Adipose tissue (tissue), 3 donors: ENCODE data around the gene KCTD17. TPM values are rescaled to one million over a fixed set of nuclear protein-coding genes. Genes with fewer than 3 reads are reported as not detected.

Experiments
- H3K27ac ChIP-seq: one replicate; pipeline ENCODE4 v1.5.1; 2013; ENCODE audit warnings: low read depth, low read length
- WGBS, 3 donors: extraction: QIAGEN DNeasy Blood & Tissue Kit; methylation state at CpG; one replicate each; pipeline ENCODE4 v1.1.7; 2013; 5-methylcytosine and 5-hydroxymethylcytosine counted together
- polyA plus RNA-seq, 3 donors: library from polyadenylated mRNA; stranded (reverse); fragments of 200-250 nt; gene quantifications; one replicate each; pipeline ENCODE4 v1.2.3, GENCODE V29; 2013
- donor health status: healthy with polysubstance abuse.
- donor health status: Bipolar disorder and iron deficiency.
- donor health status: healthy.

The KCTD17 gene
- polyA plus RNA-seq, 3 donors: 3.2 to 22.7 (median 8.7) TPM

DNA sequence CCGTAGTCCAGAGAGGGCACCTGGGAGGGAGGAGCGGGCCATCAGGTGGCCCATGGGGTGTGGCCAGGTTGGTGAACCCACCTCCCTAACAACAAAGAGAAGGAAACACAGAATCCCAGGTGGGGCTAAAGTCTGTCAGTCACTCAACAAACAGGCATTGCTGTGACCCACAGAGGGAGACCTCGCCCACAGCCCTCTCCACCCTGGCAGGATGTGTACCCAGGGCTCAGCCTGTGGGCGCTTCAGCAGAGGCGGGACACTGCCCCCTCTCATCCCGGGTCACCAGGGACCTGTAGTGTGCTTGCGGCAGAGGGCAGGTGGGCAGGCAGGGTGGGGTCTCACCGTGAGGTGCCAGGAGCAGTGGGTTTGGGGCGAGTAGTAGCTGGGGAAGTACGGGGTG, 32.8 kb downstream of the KCTD17 start:
- 88 to 90% (median 90%) methylated on average over 10 of the region's 10 CpGs for WGBS, 3 donors
- no peak overlapping the region for H3K27ac ChIP-seq

DNA sequence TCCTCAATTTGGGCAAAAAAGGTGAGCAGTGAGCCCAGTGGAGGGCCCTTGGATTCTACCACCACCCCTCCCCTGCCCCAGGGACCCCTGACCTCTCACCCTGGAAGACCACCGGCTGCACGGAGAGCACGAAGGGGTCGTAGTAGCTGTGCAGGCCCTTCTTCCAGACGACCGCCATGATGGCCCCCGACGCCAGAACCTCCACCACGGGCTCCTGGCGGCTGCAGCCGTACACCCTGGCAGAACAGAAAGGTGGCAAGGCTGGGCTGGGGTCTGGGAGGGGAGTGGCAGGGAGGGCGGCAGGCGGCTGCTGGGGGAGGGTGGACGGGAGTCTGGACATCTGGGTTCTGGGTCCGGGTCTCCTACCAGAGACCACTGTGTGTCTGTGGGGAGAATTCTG, 34.6 kb downstream of the KCTD17 start:
- 72 to 75% (median 74%) methylated on average over 15 of the region's 15 CpGs for WGBS, 3 donors
- H3K27ac ChIP-seq: no peak overlapping the region

DNA sequence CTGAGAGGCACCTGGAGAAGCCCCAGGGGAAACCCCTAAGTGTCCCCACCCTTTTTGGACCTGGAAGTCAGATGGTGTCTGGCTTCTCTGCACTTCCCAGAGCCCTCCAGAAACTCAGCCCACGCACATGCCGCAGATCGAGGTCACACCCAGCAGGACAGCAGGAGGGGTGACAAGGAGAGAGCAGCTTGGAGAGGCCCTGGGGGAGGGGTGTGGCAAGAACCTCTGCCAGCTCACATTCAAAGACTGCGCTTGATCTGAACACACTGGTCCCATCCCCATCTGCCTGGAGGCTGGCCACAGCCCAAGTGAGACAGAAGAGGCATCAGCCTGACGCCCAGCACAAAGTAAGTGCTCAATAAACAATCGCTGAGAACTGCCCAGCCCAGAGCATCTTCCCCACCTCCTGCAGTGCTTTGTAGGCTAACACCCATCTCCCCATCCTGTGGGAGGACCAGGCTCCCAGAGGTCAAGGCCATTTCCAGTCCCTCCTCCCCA, 36.6 kb downstream of the KCTD17 start:
- H3K27ac ChIP-seq: no peak overlapping the region
- 34 to 52% (median 48%) methylated on average over 6 of the region's 6 CpGs for WGBS, 3 donors

DNA sequence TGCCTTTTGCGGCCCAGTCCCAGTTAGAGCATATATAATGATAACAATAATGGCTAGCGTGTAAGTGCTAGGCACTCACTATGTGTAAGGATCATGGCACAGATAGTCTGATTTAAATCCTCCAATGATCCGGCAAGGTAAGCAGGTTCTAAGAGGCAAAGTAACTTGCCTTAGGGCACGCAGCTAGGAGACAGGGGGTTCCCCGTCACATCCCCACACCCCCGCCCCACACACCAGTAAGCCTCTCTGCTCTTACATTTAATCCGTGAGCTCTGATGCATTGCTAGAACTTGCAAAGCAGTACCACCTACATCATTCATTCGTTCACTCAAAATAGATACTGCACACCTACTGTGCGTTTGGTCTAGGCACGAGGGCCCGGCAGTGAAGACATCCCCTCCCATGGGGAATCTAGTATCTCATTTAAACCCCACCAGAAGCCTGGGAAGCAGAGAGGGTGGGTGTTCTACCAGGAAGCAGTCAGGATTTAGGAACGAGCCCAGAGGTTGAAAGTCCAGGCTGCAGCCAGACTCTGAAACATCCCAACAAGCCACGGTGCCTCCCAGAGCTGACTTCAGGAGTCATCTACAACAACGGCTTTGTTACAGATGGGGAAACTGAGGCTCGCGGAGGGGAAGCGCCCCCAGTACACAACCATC, 37.3 kb downstream of the KCTD17 start:
- H3K27ac ChIP-seq: no peak overlapping the region
- WGBS, 3 donors: 72 to 78% (median 78%) methylated on average over 17 of the region's 17 CpGs

DNA sequence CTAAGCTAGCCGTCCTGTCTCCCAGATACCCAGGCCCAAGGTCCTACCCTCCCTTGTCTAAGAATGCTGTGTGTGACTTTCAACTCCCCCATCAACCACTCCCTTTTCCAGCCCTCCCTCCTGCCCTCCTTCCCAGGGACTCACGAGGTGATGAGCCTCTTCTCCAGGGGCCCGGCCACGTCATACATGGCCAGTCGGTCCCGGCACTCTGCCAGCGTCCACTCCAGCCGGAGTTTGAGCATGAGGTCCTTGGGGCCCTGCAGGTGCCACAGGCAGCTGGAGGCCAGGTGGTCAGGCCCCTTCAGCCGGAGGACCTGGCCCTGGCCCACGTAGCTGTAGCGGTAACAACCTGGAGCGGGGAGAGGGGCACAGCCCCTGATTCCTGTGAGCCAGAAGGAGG, 37.9 kb downstream of the KCTD17 start:
- WGBS, 3 donors: 67 to 75% (median 68%) methylated on average over 12 of the region's 12 CpGs

DNA sequence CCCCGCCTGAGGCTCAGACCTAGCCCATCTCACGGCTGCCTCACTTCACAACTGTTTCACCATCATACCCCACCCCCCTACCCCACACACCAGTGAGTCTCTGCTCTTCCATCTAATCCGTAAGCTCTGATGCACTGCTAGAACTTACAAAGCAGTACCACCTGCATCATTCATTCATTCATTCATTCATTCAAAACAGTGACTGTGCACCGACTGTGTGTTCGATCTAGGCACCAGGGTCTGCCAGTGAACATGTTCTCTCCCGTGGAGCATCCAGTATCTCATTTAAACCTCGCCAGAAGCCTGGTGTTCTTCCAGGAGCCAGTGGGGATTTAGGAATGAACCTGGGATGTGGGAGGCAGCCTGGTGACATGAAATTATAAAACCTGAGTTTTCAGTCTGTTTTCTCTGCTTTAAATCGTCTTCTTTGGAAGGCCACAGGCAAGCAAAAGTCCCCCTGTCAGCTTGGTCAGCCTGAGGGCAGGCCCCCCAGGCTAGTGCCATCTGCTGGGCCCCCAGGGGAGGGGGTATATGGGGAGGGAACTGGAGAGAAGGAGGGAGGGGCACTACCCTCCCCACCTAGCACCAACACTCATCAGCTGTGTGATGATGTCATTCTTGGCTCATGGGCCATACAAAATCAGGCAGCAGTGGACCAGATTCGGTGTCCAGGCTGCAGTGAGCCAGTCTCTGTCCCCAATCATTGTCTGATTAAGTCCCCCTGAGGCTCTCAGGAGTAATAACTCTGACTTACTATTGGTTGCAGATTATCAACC, 39.6 kb downstream of the KCTD17 start:
- WGBS, 3 donors: 78 to 81% (median 79%) methylated on average over 9 of the region's 9 CpGs
- no peak overlapping the region for H3K27ac ChIP-seq

More for the DNA sequence above, 37.9 kb downstream of the KCTD17 start:
- H3K27ac ChIP-seq: no peak overlapping the region

DNA sequence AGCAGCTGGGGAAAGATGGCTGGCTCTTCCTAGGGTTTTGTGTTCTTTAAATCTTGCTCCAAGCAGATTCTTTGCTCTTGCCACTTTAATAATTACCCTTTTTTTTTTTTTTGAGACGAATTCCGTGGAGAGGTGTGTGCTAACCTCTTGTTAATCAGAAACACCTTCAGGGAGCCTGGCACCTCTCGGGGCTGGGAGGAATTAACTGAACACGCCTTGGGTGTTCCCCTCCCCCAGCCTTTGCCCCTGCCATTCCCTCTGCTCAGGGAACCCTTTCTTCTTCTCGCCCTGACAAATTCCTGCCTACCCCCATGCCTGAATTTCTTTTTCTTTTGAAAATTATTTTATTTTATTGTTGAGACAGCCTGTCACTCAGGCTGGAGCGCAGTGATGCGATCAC, 40.5 kb downstream of the KCTD17 start:
- 75 to 83% (median 81%) methylated on average over 7 of the region's 7 CpGs for WGBS, 3 donors
- no peak overlapping the region for H3K27ac ChIP-seq

DNA sequence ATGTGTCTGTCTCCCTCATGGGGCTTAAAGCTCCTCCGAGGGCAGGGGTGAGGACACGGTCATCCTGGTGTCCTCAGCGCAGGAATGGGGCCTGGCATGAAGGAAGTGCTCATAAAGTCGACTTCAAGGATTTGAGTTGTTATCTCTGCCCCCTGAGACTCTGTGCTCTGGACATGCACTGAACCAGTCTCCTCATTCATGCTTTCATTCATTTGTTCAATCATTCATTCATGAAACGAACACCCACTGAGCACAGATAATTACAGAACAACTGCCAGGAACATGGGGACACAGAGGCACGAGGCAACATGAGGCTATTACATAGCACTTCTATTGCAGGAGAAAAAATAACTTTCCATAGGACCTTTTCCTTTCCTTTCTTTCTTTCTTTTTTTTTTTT, 41.5 kb downstream of the KCTD17 start:
- no peak overlapping the region for H3K27ac ChIP-seq
- 54 to 69% (median 68%) methylated on average over 6 of the region's 6 CpGs for WGBS, 3 donors

DNA sequence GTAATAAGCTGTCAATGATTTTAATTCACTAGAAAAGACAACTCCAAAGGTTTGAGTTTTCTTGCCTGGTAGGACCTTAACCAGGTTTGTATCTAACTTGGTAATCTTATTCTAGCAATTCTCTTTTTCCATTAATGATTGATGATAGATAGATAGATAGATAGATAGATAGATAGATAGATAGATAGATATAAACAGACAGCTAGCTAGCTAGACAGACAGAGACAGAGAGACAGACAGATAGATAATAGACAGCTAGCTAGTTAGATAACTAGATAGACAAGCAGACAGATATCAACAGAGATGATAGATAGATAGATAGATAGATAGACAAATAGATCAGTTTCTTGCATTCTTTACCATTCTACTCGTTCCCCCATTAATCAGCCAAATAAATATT, 42.7 kb downstream of the KCTD17 start:
- no peak overlapping the region for H3K27ac ChIP-seq
- 24 to 65% (median 59%) methylated on average over 1 of the region's 1 CpG for WGBS, 3 donors

DNA sequence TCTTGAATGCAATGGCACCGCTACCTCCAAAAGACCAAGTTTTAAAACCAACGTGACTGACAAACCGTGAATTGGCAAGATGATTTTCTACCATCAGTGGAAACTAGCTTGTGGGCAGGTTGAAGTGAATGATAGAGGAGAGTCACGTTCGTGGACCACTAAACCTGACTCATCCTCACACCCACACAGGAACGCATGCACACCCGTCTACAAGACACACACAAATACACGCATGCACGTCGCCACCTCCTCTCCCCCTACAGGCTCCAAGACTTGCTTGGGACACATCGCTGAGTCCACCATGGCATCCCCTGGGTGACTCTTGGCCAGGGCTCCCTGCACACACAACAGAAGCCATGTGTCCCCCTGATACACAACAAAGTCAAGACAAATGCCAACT, 43.6 kb downstream of the KCTD17 start:
- no peak overlapping the region for H3K27ac ChIP-seq
- WGBS, 3 donors: 81 to 86% (median 81%) methylated on average over 11 of the region's 11 CpGs

DNA sequence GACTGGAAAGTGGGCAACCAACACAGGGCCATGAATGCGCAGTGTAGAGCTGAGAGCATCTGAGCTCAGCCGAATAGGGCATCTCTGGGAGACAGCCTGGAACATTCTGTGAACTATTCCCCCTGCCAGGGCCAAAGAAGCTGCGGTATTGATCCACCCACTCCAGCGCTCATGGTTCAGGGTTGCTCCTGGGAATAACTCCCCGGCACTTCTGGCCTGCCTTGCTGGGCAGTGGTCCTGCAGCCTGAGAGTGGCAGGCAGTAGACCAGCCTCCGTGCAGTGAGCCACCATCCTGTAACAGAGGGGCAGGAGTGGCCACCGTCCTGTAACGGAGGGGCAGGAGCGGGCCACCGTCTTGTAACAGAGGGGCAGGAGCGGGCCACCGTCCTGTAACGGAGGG, 45.8 kb downstream of the KCTD17 start:
- H3K27ac ChIP-seq: no peak overlapping the region
- 66 to 87% (median 78%) methylated on average over 12 to 13 of the region's 13 CpGs for WGBS, 3 donors

DNA sequence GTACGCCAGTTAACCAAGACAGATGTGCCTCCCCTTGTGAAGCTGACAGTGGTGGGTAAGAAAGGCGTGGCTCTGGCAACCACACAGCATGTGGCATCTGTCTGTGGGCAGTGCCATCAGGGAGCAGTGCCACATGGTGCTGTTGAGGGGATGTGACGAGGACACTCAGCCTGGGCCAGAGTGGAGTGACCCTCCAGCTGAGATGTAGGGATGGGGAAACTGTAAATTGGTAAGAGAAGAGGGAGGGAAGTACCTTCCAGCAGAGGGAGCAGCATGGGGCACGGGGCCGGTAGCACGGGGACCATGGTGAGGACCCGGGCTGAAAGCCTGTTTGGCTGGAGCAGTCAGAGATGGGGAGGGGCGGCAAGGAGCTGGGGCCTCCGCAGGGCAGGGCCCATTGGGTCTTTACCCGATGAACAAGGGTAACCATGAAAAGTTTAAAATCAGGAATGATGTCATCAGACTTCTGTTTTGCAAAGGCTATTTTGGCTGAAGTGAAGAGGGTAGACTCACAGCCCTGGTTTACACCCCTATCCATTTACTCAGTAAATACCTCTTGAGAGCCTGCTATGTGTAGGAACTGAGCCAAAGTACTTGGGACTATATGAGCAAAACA, 47.5 kb downstream of the KCTD17 start:
- 47 to 63% (median 57%) methylated on average over 10 of the region's 10 CpGs for WGBS, 3 donors
- H3K27ac ChIP-seq: no peak overlapping the region

DNA sequence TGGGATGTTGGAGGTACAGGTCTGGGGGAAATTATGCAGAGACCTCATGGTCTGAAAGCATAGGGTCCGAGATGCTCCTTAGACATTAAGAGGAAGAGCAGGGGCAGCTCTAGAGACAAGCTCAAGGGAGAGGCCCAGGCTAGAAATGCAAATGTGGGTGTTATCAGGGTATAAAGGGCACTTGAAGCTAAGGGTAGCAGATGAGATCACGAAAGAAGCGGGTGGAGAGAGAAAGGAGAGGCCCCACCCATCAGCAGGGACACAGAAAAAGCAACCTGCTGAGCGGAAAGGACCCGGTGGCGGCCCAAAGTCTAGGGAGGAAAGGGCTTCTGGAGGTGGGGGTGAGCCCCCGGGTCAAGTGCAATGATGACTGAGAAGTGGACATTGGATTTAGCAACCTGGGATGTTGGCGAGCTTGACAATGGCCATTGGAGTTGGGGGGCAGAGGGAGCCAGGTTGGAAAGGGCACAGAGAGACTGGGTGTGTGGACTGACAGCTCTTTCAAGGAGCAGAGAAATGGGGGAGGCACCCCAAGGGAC, 49.1 kb downstream of the KCTD17 start:
- no peak overlapping the region for H3K27ac ChIP-seq
- WGBS, 3 donors: 74 to 79% (median 74%) methylated on average over 8 of the region's 8 CpGs

DNA sequence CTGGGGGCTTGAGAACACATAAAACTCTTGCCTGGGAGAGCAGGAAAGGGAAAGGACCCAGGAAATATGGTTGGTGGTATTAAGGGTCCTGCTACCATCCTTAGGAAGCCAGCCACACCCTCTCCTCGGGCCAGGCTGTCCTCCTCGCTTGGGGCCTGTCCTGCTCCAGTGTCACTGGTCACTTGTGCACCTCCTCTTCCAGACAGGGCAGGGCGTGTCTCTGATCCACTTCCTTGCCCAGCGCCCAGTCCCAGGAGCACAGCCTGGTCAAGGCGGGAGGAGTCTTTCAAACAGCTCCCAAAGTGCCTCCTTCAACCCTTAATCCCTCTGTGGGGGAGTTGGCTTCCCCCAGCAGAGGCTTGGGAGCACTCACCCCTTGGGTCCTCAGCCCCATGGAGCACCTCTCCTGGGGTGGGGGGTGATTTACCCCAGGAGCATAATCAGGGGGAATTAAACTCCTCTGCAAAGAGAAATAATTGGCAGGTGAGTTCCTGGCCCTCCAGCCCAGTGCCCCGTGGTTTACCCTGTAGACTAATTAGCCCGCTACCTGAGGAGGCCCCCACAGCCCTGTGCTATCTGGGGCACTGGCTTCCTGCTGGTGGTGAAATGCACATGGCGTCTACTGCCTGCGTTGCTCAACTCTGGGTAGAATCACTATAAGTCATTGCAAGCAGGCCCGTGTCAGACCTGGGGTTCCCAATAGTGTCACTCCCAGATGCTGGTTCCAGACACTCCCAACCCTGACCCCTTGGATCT, 49.9 kb downstream of the KCTD17 start:
- WGBS, 3 donors: 67 to 83% (median 81%) methylated on average over 10 of the region's 10 CpGs
- H3K27ac ChIP-seq: no peak overlapping the region

DNA sequence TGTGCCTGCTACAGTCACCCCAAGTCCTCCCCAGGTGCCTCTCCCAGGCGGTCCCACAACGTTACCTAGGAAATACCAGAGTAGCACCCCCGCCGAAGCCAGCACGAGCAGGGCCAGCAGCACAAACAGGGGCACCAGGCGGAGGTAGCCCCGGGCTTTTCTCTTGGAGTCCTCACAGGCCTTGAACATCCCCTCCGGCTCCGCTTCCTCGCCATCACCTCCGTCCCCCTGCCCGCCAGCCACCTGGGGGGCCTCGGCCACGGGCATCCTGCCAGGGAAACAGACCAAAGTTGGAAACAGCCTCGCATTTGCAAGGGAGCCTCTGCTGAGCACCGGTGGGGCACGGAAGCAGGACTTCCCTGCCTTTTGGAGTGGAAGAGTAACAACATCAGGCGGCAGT, 51.6 kb downstream of the KCTD17 start:
- no peak overlapping the region for H3K27ac ChIP-seq
- 50 to 70% (median 52%) methylated on average over 18 of the region's 18 CpGs for WGBS, 3 donors

DNA sequence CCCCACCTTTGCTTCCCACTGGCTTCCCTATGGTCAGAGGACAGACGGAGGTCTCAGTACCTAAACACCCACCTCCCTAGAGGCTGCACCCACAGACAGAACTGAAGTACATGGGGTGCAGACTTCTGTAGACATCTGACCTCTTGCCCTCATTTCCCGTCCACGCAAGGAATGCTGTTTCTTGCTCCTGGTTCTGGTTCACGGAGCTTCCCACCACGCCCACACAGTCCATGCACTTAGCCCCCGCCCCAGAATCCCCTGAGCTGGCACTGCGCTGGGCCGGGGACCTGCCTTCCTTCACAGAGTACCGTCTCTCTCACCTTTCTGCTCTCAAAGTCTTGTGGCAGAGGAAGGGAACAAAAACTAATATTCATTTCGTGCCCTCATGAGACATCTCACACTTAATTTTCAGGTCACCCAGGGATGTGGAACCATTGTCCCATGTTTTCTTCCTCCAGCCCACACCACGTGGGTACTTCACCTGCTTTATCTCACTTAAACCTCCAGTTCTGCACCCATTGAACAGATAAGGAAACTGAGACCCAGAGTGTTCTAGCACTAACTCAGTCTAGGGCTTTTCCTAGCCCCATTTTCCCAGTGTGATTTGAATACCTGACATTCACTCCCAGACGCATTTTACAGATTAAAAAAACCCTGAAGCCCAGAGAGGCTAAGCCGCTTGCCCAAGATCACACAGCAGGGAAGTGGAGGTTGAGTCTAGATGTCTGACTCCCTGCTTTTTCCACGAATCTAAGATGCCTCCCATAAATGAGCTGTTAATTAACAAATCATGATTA, 52.3 kb downstream of the KCTD17 start:
- WGBS, 3 donors: 60 to 78% (median 63%) methylated on average over 14 of the region's 14 CpGs
- H3K27ac ChIP-seq: no peak overlapping the region

DNA sequence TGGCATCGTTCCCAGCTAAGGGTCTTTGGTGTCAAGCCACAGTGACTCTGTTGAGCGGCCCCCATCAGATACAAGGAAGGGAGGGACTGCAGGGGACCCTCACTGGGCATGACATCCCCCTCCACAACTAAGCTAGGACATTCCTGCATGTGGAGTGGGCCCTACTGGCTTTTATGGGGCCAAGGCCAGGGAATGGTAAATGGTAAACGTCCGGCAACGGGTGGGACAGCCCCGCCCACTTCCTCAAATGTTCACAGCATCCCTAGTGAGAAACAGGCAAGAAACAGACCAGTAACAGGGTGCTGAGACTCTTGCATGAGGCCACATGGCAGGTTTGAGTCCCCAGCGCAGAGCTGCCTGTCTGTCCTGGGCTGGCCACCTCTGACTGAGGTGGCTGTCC, 53.6 kb downstream of the KCTD17 start:
- WGBS, 3 donors: 22 to 38% (median 22%) methylated on average over 7 of the region's 7 CpGs
- no peak overlapping the region for H3K27ac ChIP-seq

DNA sequence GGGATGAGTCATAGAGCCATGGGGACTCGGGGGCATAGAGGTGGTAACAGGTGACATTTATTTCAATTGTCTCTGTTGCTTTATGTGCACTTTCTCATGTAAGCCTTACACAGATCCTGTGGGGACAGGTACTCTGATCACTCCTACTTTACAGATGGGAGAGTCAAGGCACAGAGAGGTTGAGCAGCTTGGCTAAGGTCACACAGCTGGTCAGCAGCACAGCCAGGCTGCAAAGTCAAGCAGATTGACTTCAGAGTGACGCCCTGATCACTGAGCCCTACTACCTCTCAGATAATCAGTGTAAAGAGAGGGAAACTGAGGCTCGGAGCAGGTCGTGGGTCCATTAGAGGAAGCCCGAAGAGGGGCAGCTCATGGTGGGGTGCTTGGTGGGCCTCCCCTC, 54.4 kb downstream of the KCTD17 start:
- 83 to 86% (median 84%) methylated on average over 5 of the region's 5 CpGs for WGBS, 3 donors
- no peak overlapping the region for H3K27ac ChIP-seq
